ENCODE measurements around the gene HRNR.
A peak's percentile ranks its signal among the peaks of the same experiment; 100 is the strongest.

Gene HRNR

DNA sequence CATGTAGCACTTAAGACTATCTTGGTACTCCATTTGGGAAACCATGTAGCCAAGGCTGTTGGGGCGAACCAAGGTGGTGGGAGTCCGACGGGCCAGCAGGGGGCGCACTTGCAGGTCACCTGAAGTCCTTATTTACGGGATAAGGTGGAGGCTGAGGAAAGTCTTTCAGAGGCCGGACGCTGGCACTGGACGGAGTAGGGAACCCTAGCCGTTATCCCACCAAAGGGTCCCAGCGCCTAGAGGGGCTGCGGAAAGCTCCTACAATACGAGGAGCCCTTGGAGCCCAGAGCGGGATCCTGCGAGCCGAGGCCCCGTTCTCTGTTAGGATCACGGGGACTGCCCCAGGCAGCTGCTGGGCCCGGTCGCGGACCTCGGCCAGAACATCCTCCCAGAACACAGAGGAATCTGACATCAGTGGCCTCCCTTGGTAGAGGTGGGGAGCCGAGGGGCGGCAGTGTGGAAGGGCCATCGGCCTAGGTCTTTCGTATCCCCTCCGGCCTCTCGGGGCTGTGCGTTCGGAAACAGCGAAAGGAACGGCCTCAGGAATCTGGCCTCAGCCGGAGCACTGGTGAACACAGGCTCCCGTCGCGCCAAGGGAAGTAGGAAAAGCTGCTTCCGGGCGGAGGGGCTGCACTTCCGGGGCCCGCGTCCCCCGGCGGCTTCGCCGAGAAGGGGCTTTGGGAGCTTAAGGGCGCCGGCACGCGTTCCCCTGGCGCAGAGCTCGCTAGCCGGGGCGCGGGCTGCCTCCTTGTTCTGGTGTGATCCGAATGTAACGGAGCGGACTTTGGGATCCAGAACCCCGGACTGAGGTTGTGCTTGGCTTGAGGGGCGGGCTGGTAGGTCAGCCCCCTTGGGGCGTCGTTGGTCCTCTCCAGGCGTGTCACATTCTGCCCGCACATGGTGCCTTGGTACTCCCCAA lies 35.1 kb downstream of the HRNR start:
- peak; percentile 28 for DNase-seq (ENCODE audit: low spot score)

DNA sequence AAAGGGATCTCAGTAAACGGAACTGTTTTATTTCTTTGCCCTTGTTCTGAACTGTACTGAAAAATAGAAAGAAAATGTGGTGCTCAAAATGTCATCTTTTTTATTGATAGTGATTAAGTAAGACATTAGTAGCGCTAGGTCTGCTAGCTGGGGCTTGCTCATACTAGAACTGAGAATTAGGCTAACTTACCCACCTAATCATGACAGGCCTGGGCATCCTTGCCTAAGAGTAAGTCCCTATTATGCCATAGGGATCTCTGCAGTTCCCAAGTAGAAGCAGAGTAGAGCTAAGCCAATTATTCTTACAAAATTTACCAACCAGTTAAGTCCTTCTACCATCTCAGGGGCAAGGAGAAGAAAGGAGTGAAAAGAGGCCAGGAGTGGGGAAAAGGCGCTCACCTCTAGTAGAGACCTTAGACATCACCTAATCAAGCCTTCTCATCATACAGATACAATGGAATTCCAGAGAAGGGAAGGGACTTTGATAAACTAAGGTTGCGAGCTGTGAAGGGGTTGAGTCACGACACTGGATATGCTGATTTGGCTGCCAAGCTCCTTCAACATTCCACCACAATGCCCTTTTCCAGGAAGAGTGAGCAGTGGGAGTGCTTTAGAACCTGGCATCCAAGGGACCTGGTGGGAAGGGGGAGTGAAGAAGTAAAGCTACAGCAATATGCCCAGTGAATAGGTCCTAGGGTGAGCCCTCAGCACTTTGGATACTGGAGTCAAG lies 37.3 kb downstream of the HRNR start:
- no peak for DNase-seq (ENCODE audit: low spot score)

DNA sequence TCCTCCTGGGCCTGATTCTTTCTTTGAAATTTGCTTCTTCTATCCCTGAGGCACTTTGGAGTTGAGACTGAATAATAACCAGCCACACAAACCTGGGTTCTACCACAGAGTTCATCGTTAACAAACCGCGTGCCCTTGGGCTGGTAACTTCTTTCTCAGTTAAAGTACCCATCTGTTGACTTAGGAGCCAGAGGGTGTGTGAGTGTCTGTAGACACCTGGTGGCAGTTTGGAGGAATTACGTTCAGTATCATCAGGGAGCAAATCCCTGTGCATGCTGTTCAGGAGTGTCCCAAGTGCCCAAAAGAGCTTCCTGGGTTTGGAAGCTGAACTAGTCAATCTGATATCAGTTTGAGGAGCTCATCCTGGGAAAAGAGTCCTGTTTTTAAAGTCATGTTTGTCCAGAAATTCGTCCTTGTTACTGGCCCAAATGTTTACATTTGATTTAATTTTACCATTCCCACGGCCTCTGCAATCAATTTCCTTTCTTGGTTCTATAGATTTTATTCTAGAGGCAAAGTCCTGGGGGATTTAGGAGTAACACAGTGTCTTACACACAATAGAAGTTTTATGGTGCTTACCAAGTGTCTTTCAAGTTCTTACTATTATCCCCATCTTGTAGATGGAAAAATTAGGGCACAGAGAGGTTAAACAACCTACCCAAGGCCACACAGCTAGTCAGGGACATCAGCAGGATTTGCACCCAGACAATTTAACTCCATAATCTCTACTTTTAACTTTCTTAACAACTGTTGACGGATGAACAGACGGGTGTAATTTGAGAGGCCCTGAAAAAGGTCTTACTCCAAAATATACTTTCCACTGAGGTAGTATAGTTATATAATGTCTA lies 38.2 kb downstream of the HRNR start:
- peak; percentile 68 for DNase-seq (ENCODE audit: low spot score)

DNA sequence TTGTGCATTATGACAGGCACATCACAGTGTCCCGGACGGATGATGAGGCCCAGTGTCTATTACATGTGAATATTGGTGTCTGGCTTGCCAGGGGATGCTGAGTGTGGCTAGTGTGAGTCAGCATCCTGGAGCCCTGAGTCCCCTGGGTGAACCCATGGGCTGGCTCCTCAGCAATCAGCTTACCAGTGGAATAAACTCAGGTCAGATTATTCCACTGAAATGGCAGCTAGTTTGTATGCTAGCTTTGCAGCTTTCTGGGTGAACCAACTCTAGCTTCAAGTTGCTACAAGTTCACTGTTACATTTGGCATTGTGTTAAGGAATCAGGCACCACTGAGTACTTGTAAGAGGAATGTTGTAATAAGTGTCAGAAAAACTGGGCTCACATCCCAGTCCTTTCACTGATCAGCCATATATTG lies 41.0 kb downstream of the HRNR start:
- DNase-seq (ENCODE audit: low spot score) = peak; percentile 68

DNA sequence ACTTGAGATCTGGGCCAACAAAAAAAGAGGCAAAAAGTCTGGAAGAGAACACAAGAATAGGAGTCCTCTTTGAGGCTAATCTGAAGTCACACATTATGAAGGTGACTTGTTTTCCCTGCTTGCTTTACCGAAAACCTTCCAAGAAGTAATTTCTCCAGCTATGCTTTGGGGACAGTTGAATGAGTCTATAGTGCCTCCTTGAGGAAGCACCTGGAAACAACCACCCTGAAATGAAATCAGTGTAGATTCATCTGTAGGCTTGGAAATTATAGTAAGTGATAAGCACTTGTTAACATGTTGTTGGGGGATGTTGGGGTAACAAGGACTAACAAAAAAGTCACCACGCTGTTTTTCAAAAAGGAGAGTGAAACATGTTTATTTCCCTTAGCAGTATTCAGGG lies 41.6 kb downstream of the HRNR start:
- DNase-seq (ENCODE audit: low spot score) = no peak

DNA sequence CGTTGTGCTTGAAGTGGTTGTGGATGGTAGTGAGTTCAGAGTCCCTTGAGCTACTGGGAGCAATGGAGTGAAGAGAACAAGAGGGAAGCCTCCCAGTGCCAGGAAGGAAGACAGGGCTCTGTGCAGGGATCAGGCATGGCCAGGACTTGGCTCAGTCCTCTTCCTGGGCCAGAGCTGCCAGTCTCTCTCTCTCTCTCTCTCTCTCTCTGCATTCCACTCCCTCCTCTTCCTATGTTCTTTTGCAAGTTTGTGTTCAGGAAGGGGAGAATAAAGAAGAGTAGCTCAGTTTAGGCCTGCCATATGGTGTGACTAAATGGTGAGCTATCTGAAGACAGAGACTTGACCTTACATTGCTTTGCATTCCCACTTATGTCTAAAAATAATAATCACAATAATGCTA lies 44.4 kb downstream of the HRNR start:
- no peak for DNase-seq (ENCODE audit: low spot score)

DNA sequence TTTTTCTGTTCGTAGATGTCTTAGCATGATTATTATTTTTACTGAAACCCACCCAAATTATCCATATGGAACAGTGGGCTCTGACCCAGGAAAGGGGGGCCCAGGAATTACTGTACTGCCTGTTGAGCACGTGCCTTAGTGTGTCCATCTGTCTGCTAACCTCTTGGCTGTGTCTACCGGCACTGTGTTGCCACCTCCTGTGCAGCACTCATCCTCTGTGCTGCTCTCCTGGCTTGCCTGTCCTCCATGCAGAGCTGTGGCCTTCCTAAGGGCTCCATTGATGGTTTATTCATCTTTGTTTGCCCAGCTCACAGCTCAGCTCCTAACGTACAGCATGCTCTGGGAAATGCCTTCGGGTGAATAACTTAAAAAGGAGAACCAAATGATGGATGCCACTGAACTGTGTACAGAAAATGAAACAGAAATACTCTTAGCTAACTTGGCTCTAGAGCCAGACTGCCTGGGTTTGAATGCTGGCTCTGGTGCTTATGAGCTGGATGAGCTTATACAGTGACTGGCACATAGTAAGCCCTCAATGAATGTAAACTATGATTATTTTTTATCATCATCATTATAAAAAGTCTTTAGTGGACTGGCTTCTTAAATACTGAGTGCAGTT lies 53.6 kb downstream of the HRNR start:
- DNase-seq (ENCODE audit: low spot score) = no peak

DNA sequence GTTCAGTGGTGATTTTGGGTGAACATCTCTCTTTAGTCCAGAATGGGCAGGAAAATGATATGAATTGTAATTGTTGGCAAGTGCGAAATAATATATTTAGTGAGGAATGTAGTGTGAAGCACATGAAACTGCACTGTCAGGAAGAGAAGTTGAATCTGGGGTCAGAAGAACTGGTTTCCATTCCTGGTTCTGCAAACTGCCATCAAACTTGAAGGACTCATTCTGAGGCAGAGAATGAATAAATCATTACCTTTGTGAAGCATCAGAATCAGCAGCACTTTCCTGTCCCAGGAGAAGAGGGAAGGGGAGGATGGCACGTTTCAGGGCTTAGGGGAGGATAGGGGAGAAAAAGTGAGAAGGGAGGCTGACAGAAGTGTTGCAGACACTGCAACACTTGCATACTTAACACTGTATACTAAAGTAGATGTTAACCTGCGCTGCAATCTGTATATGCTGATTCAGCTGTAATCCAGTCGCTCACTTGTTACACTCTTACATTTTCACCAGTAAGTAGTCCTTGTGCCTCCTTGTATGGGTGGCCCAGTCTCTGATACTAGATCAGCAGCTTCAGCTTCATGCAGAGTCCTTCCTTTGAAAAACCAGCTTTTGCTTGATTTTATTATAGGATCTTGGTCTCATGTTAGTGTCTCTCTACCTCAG lies 54.5 kb downstream of the HRNR start:
- no peak for DNase-seq (ENCODE audit: low spot score)

DNA sequence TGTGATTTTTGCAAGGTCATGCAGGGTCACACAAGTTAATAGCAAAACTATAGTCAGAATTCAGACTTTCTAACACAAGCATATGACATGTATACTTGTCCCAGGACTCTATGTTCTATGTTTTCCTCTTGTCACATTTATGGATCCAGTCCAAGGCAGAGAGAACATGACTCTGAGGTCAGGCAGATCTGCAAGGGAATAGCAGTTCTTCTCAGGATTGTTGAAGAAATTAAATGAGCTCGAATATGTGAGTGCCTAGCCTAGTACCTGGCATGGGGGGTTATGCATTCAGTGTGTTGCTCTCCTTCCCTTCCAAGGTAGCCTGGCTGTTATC lies 55.5 kb downstream of the HRNR start:
- DNase-seq (ENCODE audit: low spot score) = no peak

DNA sequence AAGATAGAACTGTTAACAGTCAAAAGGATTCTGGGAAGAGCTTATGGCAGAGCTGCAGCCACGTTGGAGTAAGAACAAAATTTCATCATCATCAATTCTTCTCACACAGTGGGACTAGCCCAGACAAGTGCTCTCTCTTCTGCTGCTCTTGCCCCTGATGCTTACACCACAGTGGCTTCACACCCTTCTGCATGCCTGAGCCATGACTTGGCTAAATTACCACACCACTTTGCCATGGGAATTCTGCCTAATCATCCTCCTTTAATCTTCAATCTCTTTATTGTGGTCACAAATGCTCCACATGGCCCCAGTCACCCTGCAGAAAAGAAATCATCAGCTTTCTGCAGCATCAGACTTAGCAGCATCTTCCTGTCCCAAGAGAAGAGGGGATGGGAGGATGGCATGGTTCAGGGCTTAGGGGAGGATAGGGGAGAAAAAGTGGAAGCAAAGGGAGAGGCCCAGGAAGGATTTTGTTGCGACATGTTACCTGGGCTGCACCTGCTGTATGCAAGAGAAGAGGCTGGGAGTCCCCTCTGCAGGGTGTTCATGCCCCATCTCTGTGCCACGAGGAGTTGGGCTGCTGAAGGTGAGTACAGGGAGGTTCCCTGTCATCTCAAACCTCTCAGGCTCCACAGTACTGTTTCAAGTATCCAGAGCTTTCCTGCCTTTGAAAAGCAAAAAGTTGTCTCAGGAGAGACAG lies 56.0 kb downstream of the HRNR start:
- peak; percentile 77 for DNase-seq (ENCODE audit: low spot score)

DNA sequence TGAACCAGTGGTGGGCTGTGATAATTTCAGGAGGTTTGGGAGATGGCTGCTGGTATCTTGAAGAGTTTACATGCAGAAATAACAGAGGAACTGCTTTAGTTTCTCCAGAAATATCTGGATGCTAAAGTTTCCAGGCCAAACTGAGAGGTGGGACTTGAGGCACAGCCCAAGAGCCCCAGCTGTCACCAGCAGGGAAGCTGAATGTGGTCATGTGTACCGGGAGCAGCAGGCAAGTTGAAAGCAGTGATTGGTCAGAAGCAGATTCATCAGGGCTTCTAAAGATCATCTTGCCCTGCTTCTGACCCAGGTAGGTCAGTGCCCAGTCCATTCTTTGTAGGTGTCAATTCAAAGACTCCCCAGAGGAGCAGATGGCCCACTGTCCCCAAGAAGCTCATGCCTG lies 57.0 kb downstream of the HRNR start:
- DNase-seq (ENCODE audit: low spot score) = no peak

DNA sequence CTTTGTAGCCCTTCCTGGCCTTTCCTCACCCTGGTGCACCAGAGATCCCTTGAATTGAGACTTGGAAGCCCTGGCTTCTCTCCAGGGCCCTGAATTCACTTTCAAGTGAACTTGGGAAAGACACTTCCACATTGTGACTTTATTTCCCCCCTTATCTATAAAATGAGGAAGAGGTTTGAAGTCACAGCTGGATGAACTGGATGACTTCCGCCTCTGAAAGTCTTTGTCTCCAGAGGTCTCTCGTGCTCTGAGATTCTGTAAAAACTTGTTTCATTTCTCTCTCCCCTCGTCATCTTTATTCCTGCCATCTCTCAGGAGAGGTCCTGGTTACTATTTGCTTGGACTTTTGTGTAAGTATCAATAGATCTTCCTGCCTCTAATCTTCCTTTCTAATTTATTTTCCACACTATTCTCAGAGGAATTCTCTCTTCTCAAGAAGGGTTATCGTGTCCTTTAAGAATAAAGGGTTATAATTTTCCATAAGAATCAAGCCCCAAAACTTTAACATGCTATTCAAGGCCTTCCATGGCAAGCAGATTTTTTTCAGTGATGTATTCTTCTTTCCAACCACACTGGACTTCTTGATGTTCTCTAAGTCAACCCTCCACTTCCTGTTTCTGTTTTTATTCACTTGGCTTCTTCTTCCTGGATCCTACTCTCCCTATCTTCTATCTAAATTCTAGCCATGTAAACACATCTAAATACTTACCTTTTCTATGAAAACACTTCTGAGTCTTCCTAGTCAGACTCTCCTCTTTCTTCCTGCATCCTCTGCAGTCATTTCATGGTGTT lies 58.5 kb downstream of the HRNR start:
- no peak for DNase-seq (ENCODE audit: low spot score)

DNA sequence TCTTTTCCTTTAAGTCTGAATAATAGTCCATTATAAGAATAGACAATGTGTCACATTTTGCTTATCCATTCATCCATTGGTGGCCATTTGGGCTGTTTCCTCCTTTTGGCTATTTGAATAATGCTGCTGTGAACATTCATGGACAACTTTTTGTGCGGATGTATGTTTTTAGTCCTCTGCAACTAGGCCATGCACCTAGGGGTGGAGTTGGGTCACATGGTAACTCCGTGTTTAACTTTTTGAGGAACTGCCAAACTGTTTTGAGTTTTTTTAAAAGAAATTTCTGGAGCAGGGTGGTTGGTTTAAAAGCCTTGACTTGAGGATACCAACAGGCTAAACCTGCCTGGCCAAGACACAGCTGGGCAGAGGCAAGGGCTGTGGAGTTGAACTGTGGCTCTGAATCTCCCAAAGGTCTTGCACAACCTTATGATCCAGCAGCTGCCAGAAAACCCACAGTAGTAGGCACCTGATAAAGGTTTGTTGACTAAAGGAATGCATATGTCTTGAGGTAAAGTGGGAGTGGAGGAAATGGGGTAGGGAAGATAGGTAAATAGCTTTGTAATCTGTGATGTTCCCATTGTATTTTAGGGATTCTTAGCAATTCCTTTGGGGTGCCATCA lies 59.4 kb downstream of the HRNR start:
- DNase-seq (ENCODE audit: low spot score) = no peak

DNA sequence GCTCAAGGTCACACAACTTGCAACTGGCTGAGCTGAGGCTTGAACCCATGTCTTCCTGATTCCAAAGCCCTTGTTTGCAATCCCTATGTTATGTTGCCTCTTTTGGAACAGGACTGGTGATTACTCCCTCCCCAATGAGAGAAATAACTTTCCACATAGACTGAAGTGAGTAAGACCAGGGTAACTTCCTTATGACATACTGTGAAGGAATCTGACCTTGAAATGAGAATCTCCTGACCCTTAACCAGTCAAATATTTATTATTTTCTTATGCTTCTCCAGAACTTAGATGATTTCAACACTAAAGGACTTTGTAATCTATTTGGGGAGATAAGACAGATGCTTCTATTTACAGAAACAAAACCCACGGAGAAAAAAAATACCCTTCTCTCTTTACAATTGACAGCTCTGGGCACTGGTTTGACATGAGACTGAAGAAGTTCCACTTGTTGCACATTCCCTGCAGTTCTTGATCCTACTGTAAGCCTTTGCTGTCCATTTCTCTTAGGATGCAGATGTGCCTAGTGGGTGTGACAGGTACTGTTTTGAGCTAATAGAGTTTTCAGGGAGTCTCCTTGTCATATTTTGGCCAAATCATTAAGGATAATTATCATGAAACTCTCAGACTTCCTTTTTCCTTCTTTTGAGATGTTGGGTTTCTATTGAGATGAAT lies 61.1 kb downstream of the HRNR start:
- peak; percentile 95 for DNase-seq (ENCODE audit: low spot score)
